CD14-positive monocyte (primary cell): ENCODE results near the gene CELF1. TPM values are rescaled to one million over a fixed set of nuclear protein-coding genes. Genes with fewer than 3 reads are reported as not detected.
"Not testable (repeated sequence)": the region's sequence is repeated elsewhere in the genome, so short reads cannot be mapped to it uniquely, and the experiment has no call there.

Experiments used
- DNase-seq, 3 donors: peaks; one replicate each; pipeline ENCODE4 v3.0.0-alpha.2; 2011 to 2022
- H2AFZ ChIP-seq: 2 replicates; pipeline ENCODE4 v1.6.0; 2012; ENCODE audit warnings: mild to moderate bottlenecking, low read depth, low read length, inconsistent platforms; ENCODE audit not compliant: insufficient read depth, poor library complexity, severe bottlenecking
- H3K27ac ChIP-seq, 2 donors: 1 replicate in 1 of 2; 2 replicates in 1 of 2; pipeline ENCODE4 v1.5.1; 2012 to 2013; ENCODE audit warnings: low read length in 2 of 2, control low read depth in 1 of 2, inconsistent platforms in 1 of 2, low read depth in 1 of 2, mild to moderate bottlenecking in 1 of 2
- H3K27me3 ChIP-seq, 2 donors: one replicate each; pipeline versions ENCODE4 v1.6.0 to v1.6.1; 2011 to 2013; ENCODE audit warnings: low read length in 2 of 2; ENCODE audit not compliant: control insufficient read depth in 2 of 2, insufficient read depth in 2 of 2
- H3K36me3 ChIP-seq, 2 donors: replicated peaks in 1 of 2; 1 replicate in 1 of 2; 2 replicates in 1 of 2; pipeline versions ENCODE4 v1.5.1 to v1.6.1; 2012 to 2013; ENCODE audit warnings: low read length in 2 of 2, control low read depth in 1 of 2, inconsistent platforms in 1 of 2, mild to moderate bottlenecking in 1 of 2; ENCODE audit not compliant: insufficient read depth in 2 of 2, control insufficient read depth in 1 of 2
- H3K4me1 ChIP-seq, 2 donors: 1 replicate in 1 of 2; 2 replicates in 1 of 2; pipeline versions ENCODE4 v1.5.1 to v1.6.1; 2012 to 2013; ENCODE audit warnings: low read length in 2 of 2, control low read depth in 1 of 2, inconsistent platforms in 1 of 2, mild to moderate bottlenecking in 1 of 2, moderate library complexity in 1 of 2; ENCODE audit not compliant: insufficient read depth in 2 of 2, control insufficient read depth in 1 of 2
- H3K4me2 ChIP-seq: replicated peaks from 2 replicates; pipeline ENCODE3; 2012; ENCODE audit warnings: low read length, moderate library complexity, mild to moderate bottlenecking; ENCODE audit not compliant: poor library complexity, severe bottlenecking; ENCODE audit errors: extremely low read depth
- H3K4me3 ChIP-seq, 3 experiments: fragments of 200-600 bp in 1 of 3; sonication (generic) in 1 of 3; replicated peaks in 1 of 3; 1 replicate in 2 of 3; 2 replicates in 1 of 3; pipeline ENCODE4 v1.5.1; 2011 to 2013; ENCODE audit warnings: low read length in 3 of 3, mild to moderate bottlenecking in 3 of 3, control low read depth in 2 of 3, low read depth in 2 of 3, inconsistent platforms in 1 of 3, moderate library complexity in 1 of 3
- H3K79me2 ChIP-seq: 2 replicates; pipeline ENCODE4 v1.6.0; 2012; ENCODE audit warnings: mild to moderate bottlenecking, control low read depth, inconsistent platforms, low read length, moderate library complexity; ENCODE audit not compliant: insufficient read depth
- H3K9ac ChIP-seq: 2 replicates; pipeline ENCODE4 v1.6.0; 2017; ENCODE audit warnings: low read length, mild to moderate bottlenecking; ENCODE audit not compliant: insufficient read depth, poor library complexity, severe bottlenecking
- H3K9me3 ChIP-seq, 2 donors: replicated peaks in 1 of 2; 1 replicate in 1 of 2; 2 replicates in 1 of 2; pipeline versions ENCODE4 v1.5.1 to v1.6.1; 2012 to 2013; ENCODE audit warnings: low read length in 2 of 2, control low read depth in 1 of 2; ENCODE audit not compliant: control insufficient read depth in 1 of 2, insufficient read depth in 1 of 2
- H4K20me1 ChIP-seq: 2 replicates; pipeline ENCODE4 v1.6.0; 2012; ENCODE audit warnings: mild to moderate bottlenecking, low read length, control low read depth, moderate library complexity; ENCODE audit not compliant: insufficient read depth
- H3K27ac Mint-ChIP-seq, 7 donors: one replicate each; pipeline ENCODE4 v1.8.0; 2020; ENCODE audit warnings: mild to moderate bottlenecking in 7 of 7, mixed read lengths in 7 of 7, moderate library complexity in 6 of 7, inconsistent platforms in 2 of 7
- H3K27me3 Mint-ChIP-seq, 3 donors: one replicate each; pipeline ENCODE4 v1.8.0; 2021 to 2022; ENCODE audit warnings: low read depth in 3 of 3, mild to moderate bottlenecking in 3 of 3, mixed read lengths in 3 of 3, moderate library complexity in 3 of 3, inconsistent platforms in 1 of 3
- H3K36me3 Mint-ChIP-seq, 2 donors: one replicate each; pipeline ENCODE4 v1.8.0; 2020; ENCODE audit warnings: mixed read lengths in 2 of 2, inconsistent platforms in 1 of 2, mild to moderate bottlenecking in 1 of 2
- H3K4me1 Mint-ChIP-seq: one replicate; pipeline ENCODE4 v1.8.0; 2020; ENCODE audit warnings: mild to moderate bottlenecking, mixed read lengths
- H3K4me3 Mint-ChIP-seq, 2 donors: one replicate each; pipeline ENCODE4 v1.8.0; 2020; ENCODE audit warnings: mild to moderate bottlenecking in 2 of 2, mixed read lengths in 2 of 2, moderate library complexity in 1 of 2
- H3K9me3 Mint-ChIP-seq, 7 donors: one replicate each; pipeline ENCODE4 v1.8.0; 2020 to 2022; ENCODE audit warnings: mixed read lengths in 7 of 7, mild to moderate bottlenecking in 6 of 7, moderate library complexity in 6 of 7, inconsistent platforms in 2 of 7
- CTCF ChIP-seq: fragments of 200-600 bp; IDR thresholded peaks from one replicate; pipeline ENCODE4 v1.8.0; 2022; ENCODE audit warnings: antibody characterized with exemption, mild to moderate bottlenecking
- WGBS: methylation state at CpG from one replicate; pipeline ENCODE4 v1.1.5; 2013; ENCODE audit warnings: missing lambda C conversion rate; ENCODE audit not compliant: insufficient coverage; 5-methylcytosine and 5-hydroxymethylcytosine counted together
- intact Hi-C, 2 donors: fragments of 100-400 bp; cut with micrococcal nuclease; formaldehyde crosslinking; loops; one replicate each; pipeline versions ENCODE4 v1.15.0 to v1.15.1; 2023
- polyA plus RNA-seq, 3 donors: library from polyadenylated mRNA; depleted of rRNA in 1 of 3; unstranded in 2 of 3; stranded (reverse) in 1 of 3; fragments of 300-500 nt in 2 of 3; fragments of >200 nt in 1 of 3; fragmentation: Illumina TruSeq in 2 of 3; gene quantifications; 1 replicate in 2 of 3; 2 replicates in 1 of 3; pipeline ENCODE4 v1.2.3, GENCODE V29; 2012 to 2021

CELF1 gene
- polyA plus RNA-seq, 3 donors = 27.2 to 117 (median 39.9) TPM

GRCh38 chr11:47558695-47559094 lies 5.8 kb upstream of the CELF1 start:
- peaks cover 12 to 14% of the 10 kb centered on the region in 2 donors for H3K4me1 ChIP-seq
- H3K27ac ChIP-seq = no peak overlapping the region
- no peak overlapping the region for H3K27ac Mint-ChIP-seq
- no peak overlapping the region for H3K9ac ChIP-seq
- intact Hi-C loops = no loop called here
- DNase-seq = no peak
- H3K79me2 ChIP-seq = no peaks in the 10 kb centered on the region
- H3K27me3 ChIP-seq = no peaks in the 10 kb centered on the region
- no peak overlapping the region for H3K4me3 Mint-ChIP-seq
- no peaks in the 10 kb centered on the region for H3K9me3 ChIP-seq
- no peaks in the 10 kb centered on the region for H4K20me1 ChIP-seq
- H2AFZ ChIP-seq = no peak overlapping the region
- H3K9me3 Mint-ChIP-seq = peaks cover 0 to 2% (median 0%) of the 10 kb centered on the region in 7 donors
- no peaks in the 10 kb centered on the region for H3K36me3 ChIP-seq
- H3K27me3 Mint-ChIP-seq = peaks cover 0 to 2% (median 0%) of the 10 kb centered on the region in 3 donors
- no peaks in the 10 kb centered on the region for H3K36me3 Mint-ChIP-seq
- no CpG with 5 or more reads among the region's 1 CpG for WGBS
- H3K4me1 Mint-ChIP-seq = peaks cover 8% of the 10 kb centered on the region
- no peak overlapping the region for H3K4me3 ChIP-seq
- no peak for TF ChIP-seq CTCF
- no peak overlapping the region for H3K4me2 ChIP-seq

DNA sequence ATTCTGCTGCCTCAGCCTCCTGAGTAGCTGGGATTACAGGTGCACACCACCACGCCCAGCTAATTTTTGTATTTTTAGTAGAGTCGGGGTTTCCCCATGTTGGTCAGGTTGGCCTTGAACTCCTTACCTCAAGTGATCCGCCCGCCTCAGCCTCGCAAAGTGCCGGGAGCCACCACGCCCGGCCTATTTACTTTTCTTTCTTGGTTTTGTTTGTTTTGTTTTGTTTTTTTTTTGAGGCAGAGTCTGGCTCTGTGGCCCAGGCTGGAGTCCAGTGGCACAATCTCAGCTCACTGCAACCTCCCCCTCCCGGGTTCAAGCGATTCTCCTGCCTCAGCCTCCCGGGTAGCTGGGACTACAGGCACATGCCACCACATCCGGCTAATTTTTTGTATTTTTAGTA lies 4.1 kb upstream of the CELF1 start:
- H3K36me3 Mint-ChIP-seq, intact Hi-C loops: not testable (repeated sequence)
- H3K4me1 Mint-ChIP-seq = peaks cover 16% of the 10 kb centered on the region

More for the DNA sequence above, 4.1 kb upstream of the CELF1 start:
- not testable (repeated sequence) for H3K4me2 ChIP-seq, H3K27ac Mint-ChIP-seq, H3K27me3 ChIP-seq, H3K4me3 Mint-ChIP-seq, DNase-seq, H3K9me3 ChIP-seq, H4K20me1 ChIP-seq, H3K27me3 Mint-ChIP-seq, H2AFZ ChIP-seq, H3K36me3 ChIP-seq, H3K9ac ChIP-seq, H3K9me3 Mint-ChIP-seq, H3K4me3 ChIP-seq, H3K27ac ChIP-seq
- 100% methylated on average over 4 of the region's 12 CpGs for WGBS
- peaks cover 21 to 26% of the 10 kb centered on the region in 2 donors for H3K4me1 ChIP-seq
- H3K79me2 ChIP-seq = peaks cover 15% of the 10 kb centered on the region
